MCF 10A (cell line): ENCODE measurements around the gene ABCA1. TPM values are rescaled to one million over a fixed set of nuclear protein-coding genes. Genes with fewer than 3 reads are reported as not detected.
"Not testable (repeated sequence)": the region's sequence is repeated elsewhere in the genome, so short reads cannot be mapped to it uniquely, and the experiment has no call there.

Source experiments
- BruUV-seq: library from RNA; stranded (reverse); fragments of 400-500 nt; replicated peaks from 2 replicates; lab custom pipeline; 2021; lab: Mats Ljungman, UMichigan
- CTCF ChIA-PET: fragments of 300-600 bp; sonication (Branson Sonifier 250); formaldehyde crosslinking; extraction: SDS; loops from one replicate; lab custom pipeline; 2021; ENCODE audit warnings: antibody characterized with exemption, inconsistent platforms; lab: Yijun Ruan, JAX
- POLR2A ChIA-PET: fragments of 300-600, 350-650 bp; sonication (Branson Sonifier 250); formaldehyde crosslinking; extraction: SDS; loops from one replicate; lab custom pipeline; 2020; ENCODE audit warnings: antibody characterized with exemption, inconsistent platforms; lab: Yijun Ruan, JAX
- DNase-seq: peaks from one replicate; pipeline ENCODE4 v3.0.0-alpha.2; 2018; ENCODE audit not compliant: unreplicated experiment
- H3K27ac Mint-ChIP-seq: one replicate; pipeline ENCODE4 v1.8.0; 2022; ENCODE audit warnings: mild to moderate bottlenecking, low read depth, mixed read lengths; ENCODE audit not compliant: unreplicated experiment
- H3K27me3 Mint-ChIP-seq: one replicate; pipeline ENCODE4 v1.8.0; 2022; ENCODE audit warnings: mixed read lengths; ENCODE audit not compliant: insufficient read depth, unreplicated experiment
- H3K36me3 Mint-ChIP-seq: one replicate; pipeline ENCODE4 v1.8.0; 2022; ENCODE audit warnings: mild to moderate bottlenecking, moderate library complexity, mixed read lengths; ENCODE audit not compliant: insufficient read depth, unreplicated experiment
- H3K4me1 Mint-ChIP-seq: one replicate; pipeline ENCODE4 v1.8.0; 2022; ENCODE audit warnings: mixed read lengths; ENCODE audit not compliant: insufficient read depth, unreplicated experiment
- H3K4me3 Mint-ChIP-seq: one replicate; pipeline ENCODE4 v1.8.0; 2022; ENCODE audit warnings: mild to moderate bottlenecking, moderate library complexity, mixed read lengths; ENCODE audit not compliant: unreplicated experiment
- H3K9me3 Mint-ChIP-seq: one replicate; pipeline ENCODE4 v1.8.0; 2022; ENCODE audit warnings: mixed read lengths; ENCODE audit not compliant: unreplicated experiment
- CTCF ChIP-seq: fragments of 200-600 bp; IDR thresholded peaks from one replicate; pipeline ENCODE4 v1.8.0; 2022; ENCODE audit warnings: antibody characterized with exemption, mild to moderate bottlenecking; ENCODE audit not compliant: unreplicated experiment
- intact Hi-C: fragments of 100-400 bp; cut with micrococcal nuclease; formaldehyde crosslinking; loops from 2 replicates; pipeline ENCODE4 v1.14.1; 2022
- total RNA-seq: library from RNA; stranded (reverse); gene quantifications from 2 replicates; pipeline ENCODE4 v1.2.3, GENCODE V29; 2022

ABCA1 gene
- total RNA-seq, 1 experiment from 2014 or later = 0.28 TPM

DNA sequence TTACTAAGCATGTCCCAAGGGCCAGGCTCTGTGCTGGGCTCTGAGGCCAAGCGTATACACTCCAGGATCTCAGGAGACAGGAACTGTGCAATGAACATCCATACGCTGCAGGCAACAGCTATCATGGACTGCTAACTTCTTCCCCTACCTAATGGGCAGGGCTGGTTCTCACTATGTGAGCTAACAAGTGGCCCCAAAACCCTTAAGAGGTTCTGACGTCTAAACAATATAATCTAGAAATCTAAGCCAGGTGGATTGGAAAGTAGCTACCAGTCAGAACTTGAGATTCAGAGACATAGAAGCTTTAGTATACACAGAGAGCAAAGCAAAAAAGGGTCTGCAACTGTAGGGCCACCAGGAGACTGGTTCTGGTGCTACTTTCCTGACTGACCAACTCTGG, 27.6 kb downstream of the ABCA1 start:
- H3K36me3 Mint-ChIP-seq = no peaks in the 10 kb centered on the region
- H3K4me3 Mint-ChIP-seq = no peak overlapping the region
- BruUV-seq = no TSS peak
- peaks cover 8% of the 10 kb centered on the region for H3K4me1 Mint-ChIP-seq
- TF ChIP-seq CTCF = no peak
- H3K27ac Mint-ChIP-seq = no peak overlapping the region
- intact Hi-C loops = no loop called here
- H3K9me3 Mint-ChIP-seq = no peaks in the 10 kb centered on the region
- no peaks in the 10 kb centered on the region for H3K27me3 Mint-ChIP-seq
- DNase-seq = no peak
- ChIA-PET CTCF (interaction anchor here (0.6 kb wide), 1 partner anchor 26 kb away, joined by 4 read pairs; no protein-coding TSS in a partner anchor), POLR2A (no interaction called here)

GRCh38 chr9:104899759-104900247, 28.2 kb downstream of the ABCA1 start:
- H3K4me3 Mint-ChIP-seq = no peak overlapping the region
- no peaks in the 10 kb centered on the region for H3K9me3 Mint-ChIP-seq

DNA sequence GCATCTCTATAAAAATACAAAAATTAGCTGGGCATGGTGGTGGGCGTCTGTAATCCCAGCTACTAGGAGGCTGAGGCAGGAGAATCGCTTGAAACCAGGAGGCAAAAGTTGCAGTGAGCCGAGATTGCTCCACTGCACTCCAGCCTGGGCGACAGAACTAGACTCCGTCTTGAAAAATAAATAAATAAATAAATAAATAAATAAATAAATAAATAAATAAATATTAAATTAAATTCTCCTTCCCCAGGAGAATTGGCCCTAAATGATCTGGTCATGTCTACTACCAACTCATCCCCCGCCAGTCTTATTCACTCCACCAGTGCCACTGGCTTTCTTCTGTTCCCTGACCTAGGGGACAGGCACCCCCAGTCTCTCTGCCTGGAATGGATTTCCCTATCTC, 29.6 kb downstream of the ABCA1 start:
- intact Hi-C loops, H3K27ac Mint-ChIP-seq: not testable (repeated sequence)
- POLR2A ChIA-PET = interaction anchor here (0.7 kb wide), 1 partner anchor 12 kb away, joined by 3 read pairs; no protein-coding TSS in a partner anchor

More at GRCh38 chr9:104899759-104900247, 28.2 kb downstream of the ABCA1 start:
- ChIA-PET CTCF (interaction anchor here (0.5 kb wide), 1 partner anchor 66 kb away, joined by 3 read pairs; no protein-coding TSS in a partner anchor), POLR2A (no interaction called here)
- BruUV-seq = no TSS peak
- no peak overlapping the region for H3K27ac Mint-ChIP-seq
- H3K4me1 Mint-ChIP-seq = peaks cover 8% of the 10 kb centered on the region
- no peaks in the 10 kb centered on the region for H3K27me3 Mint-ChIP-seq
- no peaks in the 10 kb centered on the region for H3K36me3 Mint-ChIP-seq
- DNase-seq = no peak
- no peak for TF ChIP-seq CTCF
- intact Hi-C loops = no loop called here

GRCh38 chr9:104896131-104896530, 31.8 kb downstream of the ABCA1 start:
- Mint-ChIP-seq H3K27ac (no peak overlapping the region), H3K9me3 (no peaks in the 10 kb centered on the region), H3K4me3 (no peak overlapping the region), H3K36me3 (no peaks in the 10 kb centered on the region), H3K4me1 (peaks cover 8% of the 10 kb centered on the region), H3K27me3 (no peaks in the 10 kb centered on the region)
- no TSS peak for BruUV-seq
- ChIA-PET CTCF (interaction anchor here (0.6 to 1.9 kb wide), 3 partner anchors 17 to 66 kb away, joined by 3 to 8 read pairs (median 3); no protein-coding TSS in a partner anchor), POLR2A (no interaction called here)
- TF ChIP-seq CTCF = no peak
- DNase-seq = no peak
- intact Hi-C loops = no loop called here

More for the DNA sequence above, 29.6 kb downstream of the ABCA1 start:
- H3K9me3 Mint-ChIP-seq, BruUV-seq, H3K4me1 Mint-ChIP-seq, H3K27me3 Mint-ChIP-seq, CTCF ChIA-PET, DNase-seq, H3K36me3 Mint-ChIP-seq, H3K4me3 Mint-ChIP-seq: not testable (repeated sequence)
